Liver (tissue), 9 donors: ENCODE data around the gene LRRFIP1. TPM values are rescaled to one million over a fixed set of nuclear protein-coding genes. Genes with fewer than 3 reads are reported as not detected.

Source experiments
- DNase-seq: peaks from one replicate; pipeline ENCODE4 v3.0.0-alpha.2; 2017; ENCODE audit warnings: low spot score
- H3K27ac ChIP-seq, 2 donors: one replicate each; pipeline ENCODE4 v1.7.0; 2013; ENCODE audit warnings: inconsistent platforms in 2 of 2, low read length in 2 of 2, control low read depth in 1 of 2, low read depth in 1 of 2, mild to moderate bottlenecking in 1 of 2
- H3K27me3 ChIP-seq, 4 donors: one replicate each; pipeline versions ENCODE4 v1.6.1 to v1.7.0; 2013; ENCODE audit warnings: low read length in 3 of 4, inconsistent platforms in 1 of 4, mild to moderate bottlenecking in 1 of 4, moderate library complexity in 1 of 4; ENCODE audit not compliant: control insufficient read depth in 4 of 4, insufficient read depth in 4 of 4
- H3K36me3 ChIP-seq, 4 donors: one replicate each; pipeline versions ENCODE4 v1.6.1 to v1.7.0; 2013; ENCODE audit warnings: low read length in 3 of 4, mild to moderate bottlenecking in 3 of 4, low read depth in 1 of 4, moderate library complexity in 1 of 4; ENCODE audit not compliant: control insufficient read depth in 4 of 4, insufficient read depth in 3 of 4
- H3K4me1 ChIP-seq, 4 donors: one replicate each; pipeline versions ENCODE4 v1.6.1 to v1.7.0; 2013; ENCODE audit warnings: low read length in 3 of 4, mild to moderate bottlenecking in 3 of 4, moderate library complexity in 1 of 4; ENCODE audit not compliant: control insufficient read depth in 4 of 4, insufficient read depth in 4 of 4
- H3K4me3 ChIP-seq, 3 donors: one replicate each; pipeline versions ENCODE4 v1.6.1 to v1.7.0; 2013; ENCODE audit warnings: low read length in 3 of 3, control low read depth in 1 of 3, low read depth in 1 of 3, mild to moderate bottlenecking in 1 of 3
- H3K9ac ChIP-seq, 2 donors: one replicate each; pipeline ENCODE4 v1.7.0; 2013; ENCODE audit warnings: low read length in 2 of 2, mild to moderate bottlenecking in 2 of 2, moderate library complexity in 2 of 2, control low read depth in 1 of 2, low read depth in 1 of 2
- H3K9me3 ChIP-seq, 4 donors: one replicate each; pipeline versions ENCODE4 v1.6.1 to v1.7.0; 2013; ENCODE audit warnings: low read length in 3 of 4; ENCODE audit not compliant: control insufficient read depth in 4 of 4
- EGR1 ChIP-seq, 2 donors: IDR thresholded peaks; 2 replicates each; pipeline ENCODE4 v1.6.1; 2016 to 2018; ENCODE audit warnings: antibody characterized with exemption in 2 of 2, low read depth in 2 of 2
- FOXA1 ChIP-seq: IDR thresholded peaks from 2 replicates; pipeline ENCODE4 v1.6.1; 2016; ENCODE audit warnings: antibody characterized with exemption
- FOXA2 ChIP-seq: IDR thresholded peaks from 2 replicates; pipeline ENCODE4 v1.6.1; 2016; ENCODE audit warnings: antibody characterized with exemption
- GABPA ChIP-seq, 2 donors: IDR thresholded peaks in 1 of 2; conservative IDR thresholded peaks in 1 of 2; 2 replicates each; pipeline ENCODE4 v1.6.1; 2016; ENCODE audit warnings: antibody characterized with exemption in 2 of 2, mild to moderate bottlenecking in 1 of 2, moderate library complexity in 1 of 2
- HNF4A ChIP-seq, 2 donors: conservative IDR thresholded peaks; 2 replicates each; pipeline ENCODE4 v1.6.1; 2016; ENCODE audit warnings: antibody characterized with exemption in 2 of 2, mild to moderate bottlenecking in 2 of 2
- HNF4G ChIP-seq: IDR thresholded peaks from 2 replicates; pipeline ENCODE4 v1.6.1; 2016; ENCODE audit warnings: antibody characterized with exemption
- JUND ChIP-seq, 2 donors: IDR thresholded peaks; 2 replicates each; pipeline ENCODE4 v1.6.1; 2016; ENCODE audit warnings: antibody characterized with exemption in 2 of 2
- NR2F2 ChIP-seq: IDR thresholded peaks from 2 replicates; pipeline ENCODE4 v1.6.1; 2016; ENCODE audit warnings: antibody characterized with exemption
- RAD21 ChIP-seq, 2 donors: IDR thresholded peaks; 2 replicates each; pipeline ENCODE4 v1.6.1; 2016; ENCODE audit warnings: antibody characterized with exemption in 2 of 2, mild to moderate bottlenecking in 2 of 2
- RXRA ChIP-seq, 2 donors: IDR thresholded peaks; 2 replicates each; pipeline ENCODE4 v1.6.1; 2017 to 2018; ENCODE audit warnings: antibody characterized with exemption in 2 of 2, mild to moderate bottlenecking in 1 of 2
- SP1 ChIP-seq: IDR thresholded peaks from 2 replicates; pipeline ENCODE4 v1.6.1; 2018; ENCODE audit warnings: antibody characterized with exemption, mild to moderate bottlenecking
- TAF1 ChIP-seq: conservative IDR thresholded peaks from 2 replicates; pipeline ENCODE4 v1.6.1; 2016; ENCODE audit warnings: antibody characterized with exemption, mild to moderate bottlenecking
- YY1 ChIP-seq: IDR thresholded peaks from 2 replicates; pipeline ENCODE4 v1.6.1; 2016; ENCODE audit warnings: antibody characterized with exemption, mild to moderate bottlenecking
- WGBS: extraction: QIAGEN DNeasy Blood & Tissue Kit; methylation state at CpG from one replicate; pipeline ENCODE4 v1.1.7; 2013; 5-methylcytosine and 5-hydroxymethylcytosine counted together
- polyA plus RNA-seq, 2 donors: library from polyadenylated mRNA; stranded (reverse) in 1 of 2; unstranded in 1 of 2; fragments of 200-250 nt in 1 of 2; fragments of >200 nt in 1 of 2; fragmentation: Nextera tagmentation in 1 of 2; extraction: Ambion mirVana in 1 of 2; gene quantifications; one replicate each; pipeline versions ENCODE4 v1.2.1 to v1.2.3, GENCODE V29; 2013 to 2015
- total RNA-seq, 2 donors: library from RNA; depleted of rRNA; stranded (reverse); fragments of >200 nt; gene quantifications; one replicate each; pipeline ENCODE4 v1.2.3, GENCODE V29; 2014
- TF ChIP-seq, protein P1 (sequence below): IDR thresholded peaks from 2 replicates; pipeline ENCODE4 v1.6.1; 2016; ENCODE audit warnings: antibody characterized with exemption, mild to moderate bottlenecking
- TF ChIP-seq, protein P2 (sequence below): IDR thresholded peaks from 2 replicates; pipeline ENCODE4 v1.6.1; 2016; ENCODE audit warnings: antibody characterized with exemption
- TF ChIP-seq, protein P3 (sequence below): IDR thresholded peaks from 2 replicates; pipeline ENCODE4 v1.6.1; 2016; ENCODE audit warnings: antibody characterized with exemption
- TF ChIP-seq, protein P4 (sequence below): IDR thresholded peaks from 2 replicates; pipeline ENCODE4 v1.6.1; 2016; ENCODE audit warnings: antibody characterized with exemption
- TF ChIP-seq, protein P5 (sequence below): fragments of 150-350 bp; IDR thresholded peaks from 2 replicates; pipeline ENCODE4 v1.5.1; 2017; ENCODE audit warnings: improper control_type of control experiment, low read depth, low read length; ENCODE audit not compliant: missing input control
- donor health status: healthy.
- donor health status: healthy.
- donor health status: healthy.
- donor health status: healthy.
- donor health status: healthy.

The LRRFIP1 gene
- total and polyA plus RNA-seq, 4 donors = 13.3 to 56.1 (median 39.1) TPM

DNA sequence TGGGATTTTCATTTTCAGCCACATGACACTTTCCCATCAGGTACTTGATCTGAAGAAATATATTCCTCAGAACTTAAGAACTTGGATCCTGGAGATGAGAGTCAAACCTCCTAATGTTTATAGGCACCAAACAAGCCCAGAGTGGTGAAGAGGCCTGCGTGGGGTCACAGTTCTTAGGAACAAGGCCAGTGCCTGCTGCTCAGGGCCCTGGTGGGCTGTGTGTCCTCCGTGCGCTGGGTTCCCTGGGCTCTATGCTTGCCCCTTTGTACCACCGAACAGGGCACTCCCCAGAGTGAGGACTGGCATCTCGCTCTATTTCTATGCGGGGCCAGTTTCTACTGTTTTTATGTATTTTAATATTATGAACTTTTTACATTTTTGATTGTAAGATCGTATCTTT, 95.2 kb downstream of the LRRFIP1 start:
- H3K27me3 ChIP-seq = no peaks in the 10 kb centered on the region
- TF ChIP-seq RAD21 (IDR thresholded peaks at IDR 0.05) = no peak
- no peak for TF ChIP-seq TAF1
- TF ChIP-seq, protein P1, sequence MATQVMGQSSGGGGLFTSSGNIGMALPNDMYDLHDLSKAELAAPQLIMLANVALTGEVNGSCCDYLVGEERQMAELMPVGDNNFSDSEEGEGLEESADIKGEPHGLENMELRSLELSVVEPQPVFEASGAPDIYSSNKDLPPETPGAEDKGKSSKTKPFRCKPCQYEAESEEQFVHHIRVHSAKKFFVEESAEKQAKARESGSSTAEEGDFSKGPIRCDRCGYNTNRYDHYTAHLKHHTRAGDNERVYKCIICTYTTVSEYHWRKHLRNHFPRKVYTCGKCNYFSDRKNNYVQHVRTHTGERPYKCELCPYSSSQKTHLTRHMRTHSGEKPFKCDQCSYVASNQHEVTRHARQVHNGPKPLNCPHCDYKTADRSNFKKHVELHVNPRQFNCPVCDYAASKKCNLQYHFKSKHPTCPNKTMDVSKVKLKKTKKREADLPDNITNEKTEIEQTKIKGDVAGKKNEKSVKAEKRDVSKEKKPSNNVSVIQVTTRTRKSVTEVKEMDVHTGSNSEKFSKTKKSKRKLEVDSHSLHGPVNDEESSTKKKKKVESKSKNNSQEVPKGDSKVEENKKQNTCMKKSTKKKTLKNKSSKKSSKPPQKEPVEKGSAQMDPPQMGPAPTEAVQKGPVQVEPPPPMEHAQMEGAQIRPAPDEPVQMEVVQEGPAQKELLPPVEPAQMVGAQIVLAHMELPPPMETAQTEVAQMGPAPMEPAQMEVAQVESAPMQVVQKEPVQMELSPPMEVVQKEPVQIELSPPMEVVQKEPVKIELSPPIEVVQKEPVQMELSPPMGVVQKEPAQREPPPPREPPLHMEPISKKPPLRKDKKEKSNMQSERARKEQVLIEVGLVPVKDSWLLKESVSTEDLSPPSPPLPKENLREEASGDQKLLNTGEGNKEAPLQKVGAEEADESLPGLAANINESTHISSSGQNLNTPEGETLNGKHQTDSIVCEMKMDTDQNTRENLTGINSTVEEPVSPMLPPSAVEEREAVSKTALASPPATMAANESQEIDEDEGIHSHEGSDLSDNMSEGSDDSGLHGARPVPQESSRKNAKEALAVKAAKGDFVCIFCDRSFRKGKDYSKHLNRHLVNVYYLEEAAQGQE = no peak
- TF ChIP-seq YY1 = no peak
- TF ChIP-seq GABPA (IDR thresholded peaks at IDR 0.05 in 1 of 2, conservative IDR thresholded peaks at IDR 0.05 in 1 of 2) = no peak
- TF ChIP-seq NR2F2 = no peak
- no peak for TF ChIP-seq JUND (IDR thresholded peaks at IDR 0.05)
- TF ChIP-seq, protein P2, sequence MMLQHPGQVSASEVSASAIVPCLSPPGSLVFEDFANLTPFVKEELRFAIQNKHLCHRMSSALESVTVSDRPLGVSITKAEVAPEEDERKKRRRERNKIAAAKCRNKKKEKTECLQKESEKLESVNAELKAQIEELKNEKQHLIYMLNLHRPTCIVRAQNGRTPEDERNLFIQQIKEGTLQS = no peak
- TF ChIP-seq HNF4G = no peak
- no peak for TF ChIP-seq RXRA (IDR thresholded peaks at IDR 0.05)
- no peak for TF ChIP-seq FOXA2
- no peak for TF ChIP-seq HNF4A (conservative IDR thresholded peaks at IDR 0.05)
- no peak for TF ChIP-seq FOXA1
- no peak for TF ChIP-seq EGR1 (IDR thresholded peaks at IDR 0.05; ENCODE audit: low read depth in 2 of 2)
- no peak for TF ChIP-seq SP1
- TF ChIP-seq, protein P3, sequence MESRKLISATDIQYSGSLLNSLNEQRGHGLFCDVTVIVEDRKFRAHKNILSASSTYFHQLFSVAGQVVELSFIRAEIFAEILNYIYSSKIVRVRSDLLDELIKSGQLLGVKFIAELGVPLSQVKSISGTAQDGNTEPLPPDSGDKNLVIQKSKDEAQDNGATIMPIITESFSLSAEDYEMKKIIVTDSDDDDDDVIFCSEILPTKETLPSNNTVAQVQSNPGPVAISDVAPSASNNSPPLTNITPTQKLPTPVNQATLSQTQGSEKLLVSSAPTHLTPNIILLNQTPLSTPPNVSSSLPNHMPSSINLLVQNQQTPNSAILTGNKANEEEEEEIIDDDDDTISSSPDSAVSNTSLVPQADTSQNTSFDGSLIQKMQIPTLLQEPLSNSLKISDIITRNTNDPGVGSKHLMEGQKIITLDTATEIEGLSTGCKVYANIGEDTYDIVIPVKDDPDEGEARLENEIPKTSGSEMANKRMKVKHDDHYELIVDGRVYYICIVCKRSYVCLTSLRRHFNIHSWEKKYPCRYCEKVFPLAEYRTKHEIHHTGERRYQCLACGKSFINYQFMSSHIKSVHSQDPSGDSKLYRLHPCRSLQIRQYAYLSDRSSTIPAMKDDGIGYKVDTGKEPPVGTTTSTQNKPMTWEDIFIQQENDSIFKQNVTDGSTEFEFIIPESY = no peak
- TF ChIP-seq, protein P4, sequence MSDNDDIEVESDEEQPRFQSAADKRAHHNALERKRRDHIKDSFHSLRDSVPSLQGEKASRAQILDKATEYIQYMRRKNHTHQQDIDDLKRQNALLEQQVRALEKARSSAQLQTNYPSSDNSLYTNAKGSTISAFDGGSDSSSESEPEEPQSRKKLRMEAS = no peak
- no peak overlapping the region for H3K27ac ChIP-seq
- peaks cover 0 to 4% (median 1%) of the 10 kb centered on the region in 4 donors for H3K36me3 ChIP-seq
- WGBS = 96% methylated on average over 7 of the region's 7 CpGs
- DNase-seq = no peak
- H3K4me1 ChIP-seq = peaks cover 6 to 18% (median 14%) of the 10 kb centered on the region in 4 donors
- H3K9me3 ChIP-seq = no peaks in the 10 kb centered on the region
- no peak overlapping the region for H3K4me3 ChIP-seq
- H3K9ac ChIP-seq = no peak overlapping the region

DNA sequence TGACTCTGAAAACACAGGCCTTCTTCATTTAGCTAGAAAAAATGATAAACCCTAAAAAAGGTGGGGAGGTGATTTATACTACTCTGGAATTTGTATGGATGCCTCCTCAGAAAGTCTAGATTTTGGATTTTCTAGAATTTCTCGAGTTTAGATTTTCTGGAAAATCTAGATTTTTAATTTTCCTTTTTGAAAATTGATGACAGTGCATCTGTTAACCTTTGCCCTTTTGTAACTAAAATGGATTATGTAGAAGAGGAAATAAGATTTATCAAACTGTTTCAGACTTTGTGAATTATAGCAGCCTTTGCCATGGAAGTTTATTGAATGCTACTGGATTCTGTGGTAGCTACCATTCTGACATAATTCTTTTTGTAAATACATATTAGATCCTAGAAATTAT, 95.6 kb downstream of the LRRFIP1 start:
- Histone ChIP-seq H3K9ac (no peak overlapping the region), H3K27me3 (no peaks in the 10 kb centered on the region), H3K4me1 (peaks cover 6 to 18% (median 14%) of the 10 kb centered on the region in 4 donors), H3K9me3 (no peaks in the 10 kb centered on the region), H3K36me3 (peaks cover 0 to 4% (median 1%) of the 10 kb centered on the region in 4 donors), H3K27ac (no peak overlapping the region), H3K4me3 (no peak overlapping the region)
- whole genome bisulfite sequencing = 82% methylated on average over 1 of the region's 1 CpG
- no peak for DNase-seq
- no peak for TF ChIP-seq RAD21 (IDR thresholded peaks at IDR 0.05)
- TF ChIP-seq HNF4G = no peak
- no peak for TF ChIP-seq FOXA2
- no peak for TF ChIP-seq TAF1
- TF ChIP-seq, protein P3 = no peak
- no peak for TF ChIP-seq JUND (IDR thresholded peaks at IDR 0.05)
- no peak for TF ChIP-seq HNF4A (conservative IDR thresholded peaks at IDR 0.05)
- TF ChIP-seq, protein P2 = no peak
- TF ChIP-seq EGR1 (IDR thresholded peaks at IDR 0.05; ENCODE audit: low read depth in 2 of 2) = no peak
- TF ChIP-seq SP1 = no peak
- TF ChIP-seq, protein P5, sequence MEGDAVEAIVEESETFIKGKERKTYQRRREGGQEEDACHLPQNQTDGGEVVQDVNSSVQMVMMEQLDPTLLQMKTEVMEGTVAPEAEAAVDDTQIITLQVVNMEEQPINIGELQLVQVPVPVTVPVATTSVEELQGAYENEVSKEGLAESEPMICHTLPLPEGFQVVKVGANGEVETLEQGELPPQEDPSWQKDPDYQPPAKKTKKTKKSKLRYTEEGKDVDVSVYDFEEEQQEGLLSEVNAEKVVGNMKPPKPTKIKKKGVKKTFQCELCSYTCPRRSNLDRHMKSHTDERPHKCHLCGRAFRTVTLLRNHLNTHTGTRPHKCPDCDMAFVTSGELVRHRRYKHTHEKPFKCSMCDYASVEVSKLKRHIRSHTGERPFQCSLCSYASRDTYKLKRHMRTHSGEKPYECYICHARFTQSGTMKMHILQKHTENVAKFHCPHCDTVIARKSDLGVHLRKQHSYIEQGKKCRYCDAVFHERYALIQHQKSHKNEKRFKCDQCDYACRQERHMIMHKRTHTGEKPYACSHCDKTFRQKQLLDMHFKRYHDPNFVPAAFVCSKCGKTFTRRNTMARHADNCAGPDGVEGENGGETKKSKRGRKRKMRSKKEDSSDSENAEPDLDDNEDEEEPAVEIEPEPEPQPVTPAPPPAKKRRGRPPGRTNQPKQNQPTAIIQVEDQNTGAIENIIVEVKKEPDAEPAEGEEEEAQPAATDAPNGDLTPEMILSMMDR = no peak
